ENCODE measurements around the gene B3GNT3. TPM values are rescaled to one million over a fixed set of nuclear protein-coding genes. Genes with fewer than 3 reads are reported as not detected.
A peak's percentile ranks its signal among the peaks of the same experiment; 100 is the strongest.

Gene B3GNT3
- total and polyA plus RNA-seq, 2 of the 8 experiments (the other 6 are each of a cell fraction or from before 2014, with no cell fraction given) = 1.5 TPM

DNA sequence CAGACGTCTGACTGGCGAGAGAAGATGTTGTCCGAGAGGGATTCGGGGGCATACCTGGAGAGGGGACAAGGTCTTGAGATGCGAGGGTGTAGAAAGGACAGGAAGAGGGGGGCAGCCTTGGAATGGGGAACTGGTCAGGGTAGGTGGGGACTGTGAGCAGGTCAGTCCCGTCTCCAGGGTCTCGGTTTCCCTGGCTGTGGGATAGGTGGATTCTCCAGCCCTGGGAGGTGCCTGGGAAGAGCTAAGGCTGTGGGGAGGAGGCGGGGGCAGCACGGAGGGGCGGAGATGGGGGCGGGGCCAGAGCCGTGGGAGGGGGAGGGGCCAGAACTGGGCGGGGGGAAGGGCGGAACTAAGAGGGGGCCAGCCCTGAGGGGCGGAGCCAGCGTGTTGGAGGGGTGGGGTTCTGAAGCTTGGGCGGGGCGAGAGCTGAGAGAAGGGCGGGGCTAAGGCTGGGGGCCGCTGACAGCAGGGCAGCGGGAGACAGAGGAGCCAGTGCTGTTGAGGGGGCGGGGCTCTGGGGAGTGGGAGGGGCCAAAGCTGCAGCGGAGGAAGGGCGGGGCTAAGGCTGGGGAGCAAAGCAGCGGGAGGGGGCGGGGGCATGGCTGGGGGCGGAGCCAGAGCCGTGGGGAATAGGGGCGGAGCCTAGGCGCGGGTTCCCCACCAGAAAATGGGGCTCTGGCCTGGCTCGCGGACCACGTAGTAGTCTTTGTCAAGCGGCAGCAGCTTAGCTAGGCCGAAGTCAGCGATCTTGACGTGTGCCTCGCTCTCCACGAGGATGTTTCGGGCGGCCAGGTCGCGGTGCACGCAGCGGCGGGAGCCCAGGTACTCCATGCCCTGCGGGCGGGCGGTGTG, 35.9 kb downstream of the B3GNT3 start (continued):
- TF ChIP-seq SP1 (IDR thresholded peaks at IDR 0.05; ENCODE audit: low read depth, low read length) = peak; percentile 66; the same call in 1 of the 2 replicates
- 0 out of 2 replicates have a peak, but pooled peaks have one; percentile 7 for TF ChIP-seq TBP (IDR thresholded peaks at IDR 0.05; ENCODE audit: low read depth, low read length)
- TF ChIP-seq, protein P1, sequence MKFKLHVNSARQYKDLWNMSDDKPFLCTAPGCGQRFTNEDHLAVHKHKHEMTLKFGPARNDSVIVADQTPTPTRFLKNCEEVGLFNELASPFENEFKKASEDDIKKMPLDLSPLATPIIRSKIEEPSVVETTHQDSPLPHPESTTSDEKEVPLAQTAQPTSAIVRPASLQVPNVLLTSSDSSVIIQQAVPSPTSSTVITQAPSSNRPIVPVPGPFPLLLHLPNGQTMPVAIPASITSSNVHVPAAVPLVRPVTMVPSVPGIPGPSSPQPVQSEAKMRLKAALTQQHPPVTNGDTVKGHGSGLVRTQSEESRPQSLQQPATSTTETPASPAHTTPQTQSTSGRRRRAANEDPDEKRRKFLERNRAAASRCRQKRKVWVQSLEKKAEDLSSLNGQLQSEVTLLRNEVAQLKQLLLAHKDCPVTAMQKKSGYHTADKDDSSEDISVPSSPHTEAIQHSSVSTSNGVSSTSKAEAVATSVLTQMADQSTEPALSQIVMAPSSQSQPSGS (IDR thresholded peaks at IDR 0.05; ENCODE audit: low read length) = no peak
- TF ChIP-seq POU5F1 (IDR thresholded peaks at IDR 0.05; ENCODE audit: low read depth, low read length) = no peak
- TF ChIP-seq, protein P2, sequence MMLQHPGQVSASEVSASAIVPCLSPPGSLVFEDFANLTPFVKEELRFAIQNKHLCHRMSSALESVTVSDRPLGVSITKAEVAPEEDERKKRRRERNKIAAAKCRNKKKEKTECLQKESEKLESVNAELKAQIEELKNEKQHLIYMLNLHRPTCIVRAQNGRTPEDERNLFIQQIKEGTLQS (IDR thresholded peaks at IDR 0.05; ENCODE audit: insufficient read depth, low read depth, low read length) = no peak
- TF ChIP-seq KDM5A (IDR thresholded peaks at IDR 0.05; ENCODE audit: low read length) = no peak
- 0 out of 3 replicates have a peak, but pooled peaks of 1 of the 2 experiments have one; percentile 64 for TF ChIP-seq POLR2A (IDR thresholded peaks at IDR 0.05; ENCODE audit: control extremely low read depth in 1 of 2, low read depth in 2 of 2, low read length in 2 of 2)
- TF ChIP-seq CEBPB (IDR thresholded peaks at IDR 0.05; ENCODE audit: low read depth, low read length) = no peak
- TF ChIP-seq, protein P3, sequence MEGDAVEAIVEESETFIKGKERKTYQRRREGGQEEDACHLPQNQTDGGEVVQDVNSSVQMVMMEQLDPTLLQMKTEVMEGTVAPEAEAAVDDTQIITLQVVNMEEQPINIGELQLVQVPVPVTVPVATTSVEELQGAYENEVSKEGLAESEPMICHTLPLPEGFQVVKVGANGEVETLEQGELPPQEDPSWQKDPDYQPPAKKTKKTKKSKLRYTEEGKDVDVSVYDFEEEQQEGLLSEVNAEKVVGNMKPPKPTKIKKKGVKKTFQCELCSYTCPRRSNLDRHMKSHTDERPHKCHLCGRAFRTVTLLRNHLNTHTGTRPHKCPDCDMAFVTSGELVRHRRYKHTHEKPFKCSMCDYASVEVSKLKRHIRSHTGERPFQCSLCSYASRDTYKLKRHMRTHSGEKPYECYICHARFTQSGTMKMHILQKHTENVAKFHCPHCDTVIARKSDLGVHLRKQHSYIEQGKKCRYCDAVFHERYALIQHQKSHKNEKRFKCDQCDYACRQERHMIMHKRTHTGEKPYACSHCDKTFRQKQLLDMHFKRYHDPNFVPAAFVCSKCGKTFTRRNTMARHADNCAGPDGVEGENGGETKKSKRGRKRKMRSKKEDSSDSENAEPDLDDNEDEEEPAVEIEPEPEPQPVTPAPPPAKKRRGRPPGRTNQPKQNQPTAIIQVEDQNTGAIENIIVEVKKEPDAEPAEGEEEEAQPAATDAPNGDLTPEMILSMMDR (IDR thresholded peaks at IDR 0.05; ENCODE audit: control extremely low read depth in 1 of 3, insufficient read depth in 1 of 3, low read depth in 1 of 3, low read length in 3 of 3) = no peak
- TF ChIP-seq BCL11A (IDR thresholded peaks at IDR 0.05; ENCODE audit: low read depth in 2 of 2, low read length in 2 of 2) = no peak
- no peak for TF ChIP-seq JUND (IDR thresholded peaks at IDR 0.05; ENCODE audit: low read length)
